Neural crest cell (in vitro differentiated cells): ENCODE data around the gene BASP1. TPM values are rescaled to one million over a fixed set of nuclear protein-coding genes. Genes with fewer than 3 reads are reported as not detected.

Source experiments
- DNase-seq: peaks from one replicate; pipeline ENCODE4 v3.0.0; 2021; ENCODE audit warnings: low read depth, mixed read lengths, low spot score
- H3K27ac Mint-ChIP-seq: one replicate; pipeline ENCODE4 v1.8.0; 2021; ENCODE audit warnings: mild to moderate bottlenecking, mixed read lengths; ENCODE audit not compliant: unreplicated experiment
- H3K27me3 Mint-ChIP-seq: 2 replicates; pipeline ENCODE4 v1.8.0; 2021; ENCODE audit warnings: low read depth, mild to moderate bottlenecking, mixed read lengths
- H3K36me3 Mint-ChIP-seq: 2 replicates; pipeline ENCODE4 v1.8.0; 2021; ENCODE audit warnings: low read depth, mild to moderate bottlenecking, mixed read lengths
- H3K4me1 Mint-ChIP-seq: 2 replicates; pipeline ENCODE4 v1.8.0; 2021; ENCODE audit warnings: mixed read lengths
- H3K4me3 Mint-ChIP-seq: one replicate; pipeline ENCODE4 v1.8.0; 2021; ENCODE audit warnings: mild to moderate bottlenecking, mixed read lengths
- H3K9me3 Mint-ChIP-seq: 2 replicates; pipeline ENCODE4 v1.8.0; 2021; ENCODE audit warnings: mixed read lengths
- CTCF ChIP-seq: fragments of 200-600 bp; sonication (generic); conservative IDR thresholded peaks from 2 replicates; pipeline ENCODE4 v1.5.0; 2021; ENCODE audit warnings: antibody characterized with exemption, mild to moderate bottlenecking
- total RNA-seq: library from RNA; stranded (reverse); gene quantifications from 2 replicates; pipeline ENCODE4 v1.2.1, GENCODE V29; 2021

BASP1 gene
- total RNA-seq, 1 donor from 2014 or later, result 100 TPM

- H3K9me3 Mint-ChIP-seq, result no peaks in the 10 kb centered on the region
- H3K27me3 Mint-ChIP-seq, result no peaks in the 10 kb centered on the region
- no peak for TF ChIP-seq CTCF
- H3K36me3 Mint-ChIP-seq, result peaks cover 30% of the 10 kb centered on the region
- no peak for DNase-seq
- no peak overlapping the region for H3K27ac Mint-ChIP-seq
- H3K4me3 Mint-ChIP-seq, result no peak overlapping the region
- peaks cover 11% of the 10 kb centered on the region for H3K4me1 Mint-ChIP-seq
These were observed 43.6 kb downstream of the BASP1 start for GRCh38 chr5:17261075-17261474.

GRCh38 chr5:17265041-17265440 lies 47.6 kb downstream of the BASP1 start:
- H3K4me1 Mint-ChIP-seq, result peaks cover 4% of the 10 kb centered on the region
- no peak overlapping the region for H3K4me3 Mint-ChIP-seq
- H3K36me3 Mint-ChIP-seq, result peaks cover 22% of the 10 kb centered on the region
- H3K27ac Mint-ChIP-seq, result no peak overlapping the region
- TF ChIP-seq CTCF, result no peak
- no peaks in the 10 kb centered on the region for H3K9me3 Mint-ChIP-seq
- H3K27me3 Mint-ChIP-seq, result no peaks in the 10 kb centered on the region
- DNase-seq, result no peak

- Mint-ChIP-seq H3K4me1 (no peaks in the 10 kb centered on the region), H3K27me3 (no peaks in the 10 kb centered on the region), H3K4me3 (no peak overlapping the region), H3K27ac (no peak overlapping the region), H3K36me3 (peaks cover 15% of the 10 kb centered on the region), H3K9me3 (no peaks in the 10 kb centered on the region)
- no peak for DNase-seq
- no peak for TF ChIP-seq CTCF
These were observed 49.7 kb downstream of the BASP1 start for GRCh38 chr5:17267106-17267505.

- no peak for DNase-seq
- TF ChIP-seq CTCF, result no peak
- Mint-ChIP-seq H3K36me3 (peaks cover 8% of the 10 kb centered on the region), H3K9me3 (no peaks in the 10 kb centered on the region), H3K4me1 (no peaks in the 10 kb centered on the region), H3K27ac (no peak overlapping the region), H3K27me3 (no peaks in the 10 kb centered on the region), H3K4me3 (no peak overlapping the region)
These were observed 51.8 kb downstream of the BASP1 start for GRCh38 chr5:17269201-17269600.

- H3K4me1 Mint-ChIP-seq, result no peaks in the 10 kb centered on the region
- H3K9me3 Mint-ChIP-seq, result no peaks in the 10 kb centered on the region
- H3K36me3 Mint-ChIP-seq, result peaks cover 15% of the 10 kb centered on the region
These were observed 54.7 kb downstream of the BASP1 start for GRCh38 chr5:17272111-17272510.

More at GRCh38 chr5:17272111-17272510, 54.7 kb downstream of the BASP1 start:
- DNase-seq, result no peak
- H3K27me3 Mint-ChIP-seq, result no peaks in the 10 kb centered on the region
- no peak overlapping the region for H3K27ac Mint-ChIP-seq
- TF ChIP-seq CTCF, result no peak
- no peak overlapping the region for H3K4me3 Mint-ChIP-seq
